Stimulated activated CD8-positive, alpha-beta memory T cell treated with anti-CD3 and anti-CD28 coated beads, Interleukin-12 subunit alpha, Interleukin-12 subunit beta, amount 100 ng/mL, for 24 hours (primary cell): ENCODE data around the gene STAG3.

Source experiments
- DNase-seq: peaks from one replicate; pipeline ENCODE4 v3.0.0-alpha.2; 2020; ENCODE audit errors: extremely low read depth

The STAG3 gene

DNA sequence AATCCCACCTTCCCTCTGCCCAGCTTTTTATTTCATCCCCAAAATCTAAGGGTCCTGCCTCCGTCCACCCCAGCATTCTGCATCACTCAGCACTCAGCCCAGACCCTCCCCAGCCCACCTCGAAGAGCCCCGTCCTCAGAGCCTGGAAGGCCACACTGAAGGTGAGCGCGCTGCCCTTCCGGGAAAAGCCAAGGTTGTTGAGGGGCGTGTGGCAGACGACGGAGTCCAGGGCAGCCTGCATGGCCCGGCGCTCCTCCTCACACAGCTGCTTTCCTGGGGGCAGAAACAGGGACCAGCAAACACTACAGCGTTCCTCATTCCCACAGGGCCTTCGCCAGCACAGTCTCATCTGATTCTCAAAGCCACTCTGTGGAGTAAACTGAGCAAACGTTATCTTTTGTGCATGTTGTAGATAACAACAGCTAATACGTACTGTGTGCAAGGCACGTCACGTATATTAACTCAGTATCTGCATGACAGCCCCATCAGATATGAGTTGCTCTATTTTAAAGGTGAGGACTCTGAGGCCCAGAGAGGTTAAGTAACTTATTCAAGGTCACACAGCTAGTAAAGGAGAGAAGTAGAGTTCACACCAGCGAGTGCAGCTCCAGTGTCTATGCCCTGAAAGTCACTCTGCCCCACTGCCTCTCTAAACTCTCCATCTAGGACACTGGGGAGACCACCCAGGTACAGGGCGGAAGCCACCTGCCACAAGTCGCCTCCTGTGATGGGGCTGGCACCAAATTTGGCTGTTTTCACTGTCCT is 22.0 kb upstream of the STAG3 start:
- no peak for DNase-seq

DNA sequence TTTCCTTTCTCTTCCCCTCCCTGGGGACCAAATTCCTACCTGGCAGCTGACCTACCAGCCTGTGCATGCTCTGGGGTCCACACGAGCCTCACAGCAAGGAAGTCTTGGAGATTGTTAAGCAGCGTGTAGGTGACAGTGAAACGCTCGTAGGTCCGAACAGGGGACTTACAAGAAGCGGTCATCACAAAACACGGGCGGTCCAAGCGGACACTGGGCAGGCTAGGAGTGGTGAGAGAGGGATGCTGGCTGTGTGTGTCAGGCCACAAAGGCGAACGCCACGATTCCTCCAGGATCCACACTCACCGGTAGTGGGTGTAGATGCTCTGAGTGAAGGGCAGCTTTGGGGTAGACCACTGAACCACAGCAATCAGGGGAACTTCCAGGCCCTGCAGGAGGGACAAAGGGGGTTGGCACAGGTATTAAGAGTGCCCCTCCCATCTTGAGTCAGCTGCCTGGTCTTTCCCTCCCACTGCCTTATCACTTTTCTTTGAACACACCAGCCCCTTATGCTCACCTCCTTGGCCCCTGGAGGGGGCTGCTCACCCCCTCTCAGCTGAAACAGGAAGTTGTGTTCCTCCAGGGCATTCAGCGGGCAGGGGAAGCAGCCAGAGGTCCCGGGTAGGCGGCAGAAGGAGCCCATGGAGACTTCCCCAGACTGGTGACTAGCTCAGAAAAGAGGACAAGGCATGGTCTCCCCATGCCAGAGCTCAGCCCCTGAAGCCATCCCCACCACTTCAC is 21.2 kb upstream of the STAG3 start:
- no peak for DNase-seq

DNA sequence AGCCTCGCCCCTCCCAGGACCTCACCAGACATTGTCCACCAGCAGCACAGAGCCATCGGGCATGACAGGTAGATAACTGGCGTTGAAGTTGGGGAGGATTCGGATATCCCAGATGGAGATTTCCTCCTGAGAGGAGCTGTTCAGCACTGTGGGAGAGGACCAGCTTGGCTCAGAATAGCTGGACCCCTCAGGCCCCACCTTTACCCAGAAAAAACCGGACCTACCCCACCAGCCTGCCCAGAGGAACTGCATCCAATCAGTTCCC is 20.7 kb upstream of the STAG3 start:
- no peak for DNase-seq

DNA sequence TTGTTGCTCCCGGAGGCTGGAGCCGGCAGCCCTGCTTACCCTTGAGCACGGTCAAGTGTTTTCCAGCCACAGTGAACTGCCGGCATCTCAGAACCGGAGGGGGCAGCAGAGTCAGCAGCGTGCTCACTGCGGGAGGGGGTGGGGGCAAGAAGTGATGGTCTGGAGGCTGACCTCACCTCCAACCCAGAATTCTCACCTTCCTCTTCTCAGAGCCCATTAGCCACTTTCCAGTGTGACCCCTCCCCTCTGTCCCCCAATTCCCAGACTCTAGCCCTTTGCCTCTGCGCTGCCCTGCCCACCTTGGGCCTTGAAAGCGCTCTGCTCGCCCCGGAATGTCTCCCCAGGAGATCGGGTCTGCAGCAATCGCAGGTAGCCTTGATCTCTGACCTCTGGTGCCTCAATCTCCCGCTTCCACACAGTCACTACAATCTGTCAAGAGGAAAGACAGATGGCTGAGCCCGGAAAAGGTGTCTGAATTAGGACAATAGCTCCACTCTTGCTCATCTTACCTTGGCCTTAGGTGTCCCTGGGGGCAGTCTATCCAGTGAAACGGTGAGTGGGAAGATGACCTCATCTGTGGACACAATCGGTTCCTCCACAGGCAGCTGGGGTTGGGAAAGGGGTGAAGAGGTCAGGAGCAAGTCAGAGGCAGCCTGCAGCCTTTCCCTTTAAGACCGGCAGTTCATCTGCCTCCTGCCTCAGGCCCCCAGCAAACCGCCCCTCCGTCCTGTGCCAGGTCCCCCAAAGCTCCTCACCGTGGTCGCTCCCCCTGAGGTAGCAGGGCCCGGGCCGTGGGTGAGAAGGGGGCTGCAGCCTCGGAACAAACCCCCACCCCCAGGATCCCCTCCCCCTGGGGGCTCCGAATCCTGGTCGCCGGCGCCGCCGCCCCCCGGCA is 20.1 kb upstream of the STAG3 start:
- DNase-seq: no peak

DNA sequence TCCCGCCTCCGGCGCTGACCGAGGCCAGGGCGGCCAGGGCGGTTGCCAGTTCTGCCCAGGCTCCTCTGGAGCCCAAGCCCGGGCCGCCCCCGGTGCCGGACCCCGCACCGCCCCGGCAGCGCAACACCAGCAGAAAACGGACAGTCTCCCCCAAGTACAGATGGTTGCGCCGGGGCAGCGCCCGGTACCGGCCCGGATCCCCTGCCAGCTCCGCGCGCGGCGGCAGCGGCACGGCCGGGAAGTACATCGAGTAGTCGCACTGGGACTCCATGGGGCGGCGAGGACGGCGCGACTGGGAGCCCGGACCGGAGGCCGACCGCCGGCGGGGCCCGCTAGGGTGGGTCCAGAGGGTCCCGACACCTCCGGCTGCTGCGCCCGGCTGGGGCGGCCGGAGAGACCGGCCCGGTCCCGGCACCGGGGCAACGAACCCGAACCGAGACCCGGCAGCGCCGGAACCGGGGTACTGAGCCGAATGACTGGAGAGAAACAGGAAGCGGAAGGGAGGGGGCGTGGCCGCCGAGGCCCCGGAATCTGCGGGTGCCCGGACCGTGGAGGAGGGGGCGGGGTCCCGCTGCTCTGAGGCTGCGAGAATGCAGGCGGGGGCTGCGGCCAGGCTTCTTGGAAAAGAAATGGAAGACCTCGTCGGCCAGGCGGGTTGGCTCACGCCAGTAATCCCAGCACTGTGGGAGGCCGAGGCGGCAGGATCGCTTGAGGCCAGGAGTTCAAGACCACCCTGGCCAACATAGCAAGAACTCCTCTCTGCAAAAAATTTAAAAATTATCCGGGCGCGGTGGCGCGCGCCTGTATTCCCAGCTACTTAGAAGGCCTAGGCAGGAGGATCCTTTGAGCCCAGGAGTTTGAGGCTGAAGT is 19.3 kb upstream of the STAG3 start, which contains the start of gene TRAPPC14:
TRAPPC14 (minus strand) TSS at position 495 of the 870 bp plus-strand sequence; CDS start at position 271, 224 bp downstream.
- peak; percentile 87 for DNase-seq

DNA sequence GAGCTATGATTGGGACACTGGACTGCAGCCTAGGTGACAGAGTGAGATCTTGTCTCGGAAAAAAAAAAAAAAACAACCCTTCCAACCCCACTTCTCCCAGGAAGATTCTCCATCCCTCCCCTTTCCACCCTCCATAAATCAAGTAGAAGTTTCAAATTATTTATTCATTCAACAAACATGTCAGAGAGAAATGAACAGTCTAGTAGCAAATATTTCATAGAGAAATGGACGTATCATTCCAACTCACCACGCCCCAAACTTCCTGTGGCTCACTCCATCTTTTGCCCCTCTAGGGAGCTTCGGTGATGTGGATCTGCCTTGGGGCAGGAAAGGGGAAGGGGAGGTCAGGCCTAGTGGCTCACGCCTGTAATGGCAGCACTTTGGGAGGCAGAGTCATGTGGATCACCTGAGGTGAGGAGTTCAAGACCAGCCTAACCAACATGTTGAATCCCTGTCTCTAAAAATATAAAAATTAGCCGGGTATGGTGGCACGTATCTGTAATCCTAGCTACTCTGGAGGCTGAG is 18.6 kb upstream of the STAG3 start:
- no peak for DNase-seq

DNA sequence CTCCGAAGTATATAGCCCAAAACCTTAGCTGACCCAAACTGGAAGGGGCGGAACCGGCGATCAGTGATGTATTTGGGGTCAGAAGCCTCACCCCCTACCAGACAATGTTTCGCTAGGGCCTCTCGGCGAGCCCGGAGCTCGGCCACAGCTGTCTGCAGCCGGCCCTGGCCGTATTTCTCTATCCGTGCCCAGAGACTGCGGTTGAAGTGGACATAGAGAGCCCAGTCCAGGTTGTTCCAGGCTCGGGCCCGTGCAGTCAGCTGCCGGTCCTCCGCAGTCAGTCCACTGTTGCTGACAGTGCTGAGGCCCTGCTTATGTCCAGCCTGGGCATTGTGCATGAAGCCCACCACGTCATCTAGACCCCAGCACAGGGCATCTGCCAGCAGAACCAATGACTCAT is 17.7 kb upstream of the STAG3 start:
- no peak for DNase-seq

DNA sequence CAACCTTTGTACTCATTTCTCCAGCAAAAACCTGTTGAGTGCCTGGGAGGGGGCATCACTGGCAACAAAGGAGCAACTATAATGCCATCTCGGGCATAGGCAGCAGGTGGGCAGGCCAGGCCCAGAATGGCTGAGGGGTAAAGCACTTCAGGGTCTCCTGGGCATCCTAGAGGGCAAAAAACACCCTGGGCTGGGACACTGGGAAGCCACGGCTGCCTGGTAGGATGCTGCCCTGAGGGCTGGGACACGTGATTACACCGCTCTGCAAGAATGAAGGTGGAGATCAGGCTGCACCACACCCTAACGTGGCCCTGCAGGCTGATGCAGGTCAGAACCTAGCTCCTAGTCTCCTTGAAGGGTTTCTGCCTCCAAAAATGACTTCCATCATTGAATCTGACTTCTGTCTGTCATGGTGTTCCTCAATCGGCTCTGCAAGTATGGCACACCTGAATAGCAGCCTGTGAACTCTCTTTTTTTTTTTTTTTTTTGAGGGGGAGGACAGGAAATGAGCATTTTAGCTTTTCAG is 14.6 kb upstream of the STAG3 start:
- no peak for DNase-seq

DNA sequence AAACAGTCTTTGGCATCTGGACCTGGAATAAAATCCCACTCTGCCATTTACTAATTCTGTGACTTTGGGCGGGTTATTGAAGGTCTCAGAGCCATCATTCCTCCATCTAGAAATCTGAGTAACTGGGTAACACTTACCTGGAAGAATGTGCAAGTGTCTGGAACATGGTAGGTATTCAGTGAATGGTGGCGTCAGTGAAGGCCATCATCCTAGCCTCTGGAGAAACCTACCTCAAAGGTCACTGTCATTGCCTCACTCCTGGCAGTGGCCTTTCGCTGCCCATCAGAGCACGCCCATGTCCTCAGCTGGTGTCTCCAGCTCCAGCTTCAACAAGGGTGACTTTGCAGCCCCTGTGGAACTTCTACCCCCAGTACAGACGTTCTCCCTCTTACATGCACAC is 13.8 kb upstream of the STAG3 start:
- DNase-seq: no peak

DNA sequence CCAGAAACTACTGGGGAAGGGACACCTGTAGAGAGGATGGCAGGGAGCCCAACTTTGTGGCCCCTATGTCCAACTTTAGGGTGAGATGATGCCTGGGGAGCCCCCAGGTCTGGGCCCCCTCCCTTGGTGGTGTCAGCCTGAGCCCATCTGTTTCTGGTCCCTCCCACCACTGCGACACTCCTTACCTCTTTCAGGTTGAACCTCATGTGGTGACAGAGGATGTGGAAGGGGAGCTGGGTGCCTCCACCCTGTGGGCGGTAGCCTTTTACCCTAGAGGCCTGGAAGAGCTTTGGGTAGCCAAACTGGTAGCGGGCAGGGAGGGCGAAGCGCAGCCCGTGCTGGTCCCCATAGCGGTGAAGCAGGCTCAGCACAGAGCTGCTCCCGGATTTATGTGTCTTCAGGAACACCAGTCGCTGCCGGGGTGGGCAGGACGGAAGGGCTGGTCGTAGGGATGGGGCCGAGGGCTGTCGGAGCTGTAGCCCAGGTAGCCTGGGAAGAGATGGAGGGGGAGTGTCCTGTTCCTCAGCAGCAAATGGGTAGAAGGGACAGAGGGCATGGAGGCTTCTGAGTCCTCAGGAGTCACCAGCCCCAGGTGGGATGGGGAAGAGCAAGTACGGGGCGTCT is 11.3 kb upstream of the STAG3 start:
- DNase-seq: no peak

DNA sequence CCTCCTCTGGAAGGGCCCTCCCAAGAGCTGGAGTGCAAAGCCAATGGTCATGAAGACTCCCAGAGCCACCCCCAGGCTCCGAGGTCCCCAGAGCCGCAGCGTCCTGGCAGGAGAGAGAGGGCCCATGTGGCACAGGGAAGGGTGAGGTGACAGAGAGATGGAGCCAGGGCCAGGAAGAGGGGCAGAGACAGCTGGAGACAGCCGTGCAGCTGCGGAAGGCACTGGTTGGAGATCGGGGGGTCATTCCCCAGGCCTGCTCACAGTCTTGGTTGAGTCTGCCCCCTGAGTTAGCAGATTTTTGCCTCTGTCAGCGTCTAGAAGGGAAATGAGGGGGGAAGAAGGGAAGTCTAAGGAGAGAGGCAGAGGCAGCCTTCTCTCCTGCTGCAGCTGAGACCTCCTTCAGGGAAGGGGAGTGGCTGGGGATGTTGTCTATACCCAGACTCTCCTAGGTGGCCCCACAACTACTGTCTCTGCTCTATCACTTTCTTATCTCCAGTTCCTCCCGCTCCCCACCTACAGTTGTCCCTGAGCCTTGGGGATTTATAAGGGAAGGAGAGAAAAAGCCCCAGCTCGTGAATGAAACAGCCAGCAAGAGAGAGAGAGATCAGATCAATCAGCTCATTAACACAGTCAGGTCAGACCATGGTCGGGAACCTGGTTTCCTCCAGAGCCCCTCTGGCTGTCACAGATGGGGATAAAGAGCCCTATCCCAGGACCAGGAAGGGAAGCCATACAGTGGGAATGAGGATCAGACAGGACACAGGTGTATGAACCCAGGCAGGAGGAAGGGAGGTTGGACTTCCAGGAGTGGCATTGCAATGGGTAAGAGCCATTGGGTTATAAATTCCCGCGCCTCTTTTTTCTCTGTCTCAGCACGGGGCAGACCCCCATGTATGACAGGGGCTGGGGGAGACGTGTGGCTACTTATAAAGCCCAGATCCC is 10.5 kb upstream of the STAG3 start:
- no peak for DNase-seq

DNA sequence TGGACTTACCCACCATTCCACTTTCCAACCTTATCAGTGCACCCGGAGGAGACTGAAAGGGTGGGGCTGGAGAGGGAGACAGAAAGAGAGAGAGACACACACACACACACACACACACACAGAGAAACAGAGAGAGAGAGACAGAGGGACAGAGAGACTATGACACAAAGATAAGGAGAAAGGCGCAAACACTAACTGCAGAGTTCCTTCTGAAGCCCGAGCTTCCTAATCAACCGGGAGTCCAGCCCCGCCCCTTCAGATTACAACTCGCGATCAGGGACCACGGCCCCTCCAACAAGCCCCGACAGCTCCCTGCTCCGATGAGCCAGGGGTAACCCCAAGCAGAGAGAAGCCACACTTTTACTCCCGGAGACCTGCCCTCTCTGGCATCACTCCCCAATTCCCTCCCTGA is 9.8 kb upstream of the STAG3 start:
- DNase-seq: no peak

DNA sequence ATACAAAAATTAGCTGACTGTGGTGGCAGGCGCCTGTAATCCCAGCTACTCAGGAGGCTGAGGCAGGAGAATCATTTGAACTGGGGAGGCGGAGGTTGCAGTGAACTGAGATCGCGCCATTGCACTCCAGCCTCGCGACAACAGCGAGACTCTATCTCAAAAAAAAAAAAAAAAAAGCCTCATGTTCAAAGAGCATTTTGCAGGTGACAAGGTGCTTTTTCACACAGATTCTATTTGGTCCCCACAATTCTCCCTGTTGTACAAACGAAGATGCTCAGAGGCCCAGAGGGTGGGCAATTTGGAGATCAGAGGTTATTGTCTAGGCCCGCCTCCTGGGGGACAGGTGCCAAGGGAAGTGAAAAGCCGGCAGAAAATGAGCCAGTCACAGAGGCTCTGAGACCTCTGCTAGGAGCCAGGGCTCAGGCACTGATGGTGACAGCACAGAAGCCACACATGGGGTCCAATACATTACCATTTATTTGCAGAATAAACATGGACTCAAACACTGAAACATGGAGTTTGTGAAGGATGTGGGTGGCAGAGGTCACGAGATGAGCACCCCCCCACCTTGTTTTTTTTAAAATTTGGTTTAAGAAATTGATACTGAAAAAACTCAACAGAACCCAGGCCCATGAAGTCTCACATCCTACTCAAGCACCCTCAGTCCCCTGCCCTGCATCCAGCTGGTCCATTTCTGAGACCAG is 8.4 kb upstream of the STAG3 start:
- DNase-seq: no peak

DNA sequence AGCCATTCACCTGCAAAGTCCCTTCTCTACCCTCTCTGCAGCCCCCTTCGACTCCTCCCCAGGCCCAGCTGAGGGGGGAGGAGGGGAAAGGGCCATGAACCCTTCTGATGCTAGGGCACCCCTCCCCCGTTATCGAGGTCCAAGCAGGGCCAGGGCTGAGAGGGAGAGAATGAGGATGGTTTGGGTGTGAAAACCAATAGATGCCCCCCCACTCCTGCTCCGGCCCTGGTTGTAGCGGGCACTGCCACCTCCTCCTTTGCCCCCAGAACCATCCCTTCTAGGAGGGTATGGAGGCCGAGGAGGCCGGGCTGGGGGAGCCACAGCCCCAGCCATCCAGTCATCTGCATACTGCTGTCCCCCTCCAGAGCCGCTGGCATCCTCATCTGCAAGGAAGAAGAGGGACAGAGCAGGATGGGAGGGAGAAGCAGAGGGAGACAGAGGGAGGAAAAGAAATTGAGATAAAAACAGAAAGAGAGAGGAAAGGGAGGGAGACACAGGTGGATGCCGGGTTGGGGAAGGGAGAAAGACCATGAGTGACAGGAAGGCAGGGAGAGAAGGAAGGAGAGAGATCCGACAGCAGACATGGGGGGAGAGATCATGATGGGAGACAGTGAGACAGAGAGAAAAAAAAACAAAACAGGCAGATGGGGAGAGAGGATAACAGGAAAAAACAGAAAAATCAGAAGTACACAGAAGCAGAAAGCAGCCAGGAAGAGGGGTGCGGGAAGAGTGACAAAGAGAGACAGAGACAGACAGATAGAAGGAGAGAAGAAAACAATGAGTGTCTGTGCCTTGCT is 7.4 kb upstream of the STAG3 start:
- DNase-seq: no peak

DNA sequence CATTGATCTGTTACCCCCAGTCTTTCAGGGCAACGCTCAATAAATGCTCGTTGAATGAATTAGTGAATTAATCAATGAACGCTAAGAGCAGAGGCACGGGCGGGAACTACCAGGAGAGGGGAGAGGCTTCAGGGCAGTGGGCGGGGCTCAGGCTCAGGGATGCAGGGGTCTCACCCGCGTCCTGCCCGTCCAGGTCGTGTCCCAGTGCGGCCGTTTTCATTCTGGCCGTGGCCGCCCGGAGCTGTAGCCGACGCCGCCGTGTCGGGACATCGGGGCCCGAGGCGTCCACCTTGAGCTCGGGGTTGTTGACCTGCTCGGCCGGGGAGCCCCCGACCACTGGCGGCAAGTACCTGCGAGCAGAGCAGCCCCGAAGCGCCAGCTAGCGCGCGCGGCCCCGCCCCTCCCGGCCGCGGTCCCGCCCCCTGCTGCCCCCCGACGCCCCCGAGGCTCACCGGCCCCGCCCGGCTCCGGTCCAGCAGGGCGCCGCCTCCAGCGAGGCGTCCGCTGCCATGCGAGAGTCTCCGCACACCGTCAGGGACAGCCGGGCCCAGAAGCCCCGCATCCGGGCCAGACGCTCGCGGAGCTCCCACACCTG is 6.5 kb upstream of the STAG3 start:
- DNase-seq: no peak

DNA sequence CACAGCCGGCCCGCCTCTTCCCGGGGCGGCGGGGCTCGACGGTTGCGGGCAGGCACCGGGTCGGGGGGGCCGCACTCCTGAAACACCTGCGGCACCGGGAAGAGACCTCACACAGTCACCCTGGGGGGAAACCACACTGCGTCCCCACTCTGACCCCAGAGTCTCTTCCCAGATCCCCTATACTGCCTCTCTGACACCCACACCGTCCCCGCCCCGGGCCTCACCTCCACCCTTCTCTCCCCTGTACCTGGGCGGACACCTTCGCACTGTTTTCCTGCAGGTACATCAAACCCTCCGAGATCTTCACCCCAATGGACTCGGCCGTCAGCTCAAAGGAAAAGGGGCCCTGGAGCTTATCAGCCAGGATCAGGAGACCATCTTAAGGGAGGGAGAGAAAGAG is 5.9 kb upstream of the STAG3 start:
- no peak for DNase-seq

DNA sequence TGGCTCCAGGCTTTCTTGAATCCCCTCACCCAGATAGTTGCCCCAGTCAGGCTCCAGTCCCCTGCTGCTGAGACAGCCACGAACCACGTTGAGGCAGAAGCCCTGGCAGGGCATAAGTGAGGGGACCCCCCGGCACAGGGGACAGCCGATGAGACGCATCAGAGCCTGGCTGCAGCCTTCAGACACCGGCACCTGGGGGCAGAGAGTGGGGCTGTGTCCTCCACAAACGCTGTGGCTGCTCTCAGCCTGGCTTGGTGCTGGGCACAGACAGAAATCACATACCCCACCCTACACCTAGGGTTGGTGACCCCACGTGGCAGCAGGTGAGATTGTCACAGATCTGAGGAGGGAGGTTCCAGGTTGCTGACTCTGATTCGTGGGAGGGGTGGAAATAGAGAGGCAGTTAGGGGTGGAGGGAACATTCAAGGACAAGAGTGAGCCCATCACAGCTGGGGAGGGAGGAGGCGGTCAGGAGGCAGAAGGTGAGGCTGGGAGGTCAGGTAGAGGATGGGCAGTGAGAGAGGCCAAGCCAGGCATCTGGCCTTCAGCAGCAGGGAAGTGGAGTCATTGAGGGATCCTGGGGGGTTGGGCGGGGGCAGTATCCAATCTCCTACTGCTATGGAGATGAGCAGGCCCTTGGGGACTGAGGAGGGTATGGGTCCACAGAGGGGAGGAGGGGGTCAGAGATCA is 3.8 kb upstream of the STAG3 start:
- DNase-seq: no peak
